Colonic mucosa (tissue), 4 donors: Measurements from ENCODE around the gene PSG2. TPM values are rescaled to one million over a fixed set of nuclear protein-coding genes. Genes with fewer than 3 reads are reported as not detected.
"Not testable (repeated sequence)": the region's sequence is repeated elsewhere in the genome, so short reads cannot be mapped to it uniquely, and the experiment has no call there.

Experiments used
- DNase-seq: peaks from one replicate; pipeline ENCODE4 v3.0.0-alpha.2; 2020
- H3K27ac ChIP-seq: fragments of 200-600 bp; one replicate; pipeline ENCODE4 v1.8.0; 2021
- H3K27me3 ChIP-seq: fragments of 200-600 bp; one replicate; pipeline ENCODE4 v1.8.0; 2021
- H3K36me3 ChIP-seq: fragments of 200-600 bp; one replicate; pipeline ENCODE4 v1.8.0; 2021
- H3K4me1 ChIP-seq: fragments of 200-600 bp; one replicate; pipeline ENCODE4 v1.8.0; 2021; ENCODE audit warnings: mild to moderate bottlenecking
- H3K4me3 ChIP-seq: fragments of 200-600 bp; one replicate; pipeline ENCODE4 v1.8.0; 2021
- H3K9ac ChIP-seq, 2 donors: one replicate each; pipeline ENCODE4 v1.7.0; 2013; ENCODE audit warnings: control low read depth in 2 of 2, low read depth in 2 of 2, low read length in 2 of 2
- H3K9me3 ChIP-seq: fragments of 200-600 bp; one replicate; pipeline ENCODE4 v1.8.0; 2021
- intact Hi-C: fragments of 100-400 bp; cut with DNase I; formaldehyde crosslinking; loops from one replicate; pipeline ENCODE4 v1.14.1; 2022
- total RNA-seq, 2 donors: library from RNA; stranded (reverse); fragmentation: NEBNext Ultra II Directional in 1 of 2; extraction: Animal tissue kit (Norgen Biotek cat#: 25700) in 1 of 2; gene quantifications; one replicate each; pipeline ENCODE4 v1.2.1, GENCODE V29; 2021
- TF ChIP-seq, protein P1 (sequence below): fragments of 200-600 bp; IDR thresholded peaks from one replicate; pipeline ENCODE4 v1.8.0; 2022; ENCODE audit warnings: antibody characterized with exemption, mild to moderate bottlenecking
- donor health status: healthy.
- donor health status: DM: no; HTN: no; CAD: no.
- donor health status: DM: no; HTN: no; CAD: no.

PSG2 gene
- total RNA-seq, 2 donors from 2014 or later, result not detected

- H3K36me3 ChIP-seq, DNase-seq, H3K27ac ChIP-seq, intact Hi-C loops, H3K27me3 ChIP-seq, H3K4me3 ChIP-seq, H3K9me3 ChIP-seq, H3K4me1 ChIP-seq, H3K9ac ChIP-seq: not testable (repeated sequence)
Measured at GRCh38 chr19:43107401-43107800, 24.9 kb upstream of the PSG2 start.

DNA sequence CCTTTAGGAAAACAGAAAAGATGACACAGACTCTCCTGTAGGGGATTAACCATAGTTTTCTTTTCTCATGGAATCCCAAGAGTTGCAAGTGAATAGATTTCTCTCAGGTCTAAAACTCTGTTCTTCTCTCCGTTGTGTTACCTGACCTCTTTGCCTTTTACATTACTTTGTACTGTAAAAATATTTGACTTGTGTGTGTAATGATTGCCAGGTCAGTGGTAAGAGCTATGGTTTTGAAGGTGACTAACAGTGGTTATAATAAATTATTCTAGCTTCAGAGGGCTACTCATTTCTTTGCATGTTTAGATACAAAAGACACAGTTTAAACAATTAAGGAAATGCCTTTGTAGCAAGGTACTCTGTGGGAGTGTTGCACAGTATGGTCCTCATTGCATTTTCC, 23.0 kb upstream of the PSG2 start:
- DNase-seq, result no peak
- Histone ChIP-seq H3K9me3 (no peaks in the 10 kb centered on the region), H3K27ac (no peak overlapping the region), H3K4me3 (no peak overlapping the region), H3K9ac (no peak overlapping the region), H3K36me3 (no peaks in the 10 kb centered on the region), H3K27me3 (no peaks in the 10 kb centered on the region), H3K4me1 (no peaks in the 10 kb centered on the region)
- TF ChIP-seq, protein P1, sequence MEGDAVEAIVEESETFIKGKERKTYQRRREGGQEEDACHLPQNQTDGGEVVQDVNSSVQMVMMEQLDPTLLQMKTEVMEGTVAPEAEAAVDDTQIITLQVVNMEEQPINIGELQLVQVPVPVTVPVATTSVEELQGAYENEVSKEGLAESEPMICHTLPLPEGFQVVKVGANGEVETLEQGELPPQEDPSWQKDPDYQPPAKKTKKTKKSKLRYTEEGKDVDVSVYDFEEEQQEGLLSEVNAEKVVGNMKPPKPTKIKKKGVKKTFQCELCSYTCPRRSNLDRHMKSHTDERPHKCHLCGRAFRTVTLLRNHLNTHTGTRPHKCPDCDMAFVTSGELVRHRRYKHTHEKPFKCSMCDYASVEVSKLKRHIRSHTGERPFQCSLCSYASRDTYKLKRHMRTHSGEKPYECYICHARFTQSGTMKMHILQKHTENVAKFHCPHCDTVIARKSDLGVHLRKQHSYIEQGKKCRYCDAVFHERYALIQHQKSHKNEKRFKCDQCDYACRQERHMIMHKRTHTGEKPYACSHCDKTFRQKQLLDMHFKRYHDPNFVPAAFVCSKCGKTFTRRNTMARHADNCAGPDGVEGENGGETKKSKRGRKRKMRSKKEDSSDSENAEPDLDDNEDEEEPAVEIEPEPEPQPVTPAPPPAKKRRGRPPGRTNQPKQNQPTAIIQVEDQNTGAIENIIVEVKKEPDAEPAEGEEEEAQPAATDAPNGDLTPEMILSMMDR, result no peak
- intact Hi-C loops, result no loop called here

DNA sequence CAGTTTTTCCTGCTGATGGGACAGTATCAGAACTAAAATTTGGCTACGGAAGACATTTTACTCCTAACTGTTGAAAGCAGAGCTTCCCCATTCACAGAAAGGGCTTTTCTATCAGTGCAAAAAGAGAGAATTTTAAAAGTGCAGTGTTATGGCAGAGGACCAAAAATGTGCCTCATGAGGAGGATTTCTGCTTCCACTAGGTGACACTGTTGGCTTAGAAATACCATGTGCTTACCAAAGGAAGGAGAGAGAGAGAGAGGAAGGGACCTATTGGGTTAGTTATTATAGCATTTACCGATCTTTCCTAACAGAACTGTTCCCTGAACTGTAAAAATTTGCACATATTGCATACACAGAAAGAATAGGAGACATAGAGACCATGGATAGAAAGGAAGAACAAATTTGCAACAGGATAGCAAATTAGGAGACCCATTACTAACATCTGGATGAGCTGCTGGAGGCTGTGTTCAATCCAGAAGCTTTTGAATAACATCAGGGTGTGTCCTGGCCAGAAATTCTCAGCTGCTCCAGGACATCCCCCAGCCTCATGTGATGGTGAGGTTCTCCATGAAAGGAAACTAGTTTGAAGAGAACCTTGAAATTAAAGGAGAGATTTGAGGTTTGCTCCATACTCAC, 21.8 kb upstream of the PSG2 start:
- H3K9ac ChIP-seq, DNase-seq, H3K4me1 ChIP-seq, H3K36me3 ChIP-seq, H3K27me3 ChIP-seq, intact Hi-C loops, H3K27ac ChIP-seq, H3K9me3 ChIP-seq, H3K4me3 ChIP-seq: not testable (repeated sequence)

- H3K9me3 ChIP-seq, result no peaks in the 10 kb centered on the region
- intact Hi-C loops, result no loop called here
Measured at GRCh38 chr19:43101950-43102349, 19.4 kb upstream of the PSG2 start.

DNA sequence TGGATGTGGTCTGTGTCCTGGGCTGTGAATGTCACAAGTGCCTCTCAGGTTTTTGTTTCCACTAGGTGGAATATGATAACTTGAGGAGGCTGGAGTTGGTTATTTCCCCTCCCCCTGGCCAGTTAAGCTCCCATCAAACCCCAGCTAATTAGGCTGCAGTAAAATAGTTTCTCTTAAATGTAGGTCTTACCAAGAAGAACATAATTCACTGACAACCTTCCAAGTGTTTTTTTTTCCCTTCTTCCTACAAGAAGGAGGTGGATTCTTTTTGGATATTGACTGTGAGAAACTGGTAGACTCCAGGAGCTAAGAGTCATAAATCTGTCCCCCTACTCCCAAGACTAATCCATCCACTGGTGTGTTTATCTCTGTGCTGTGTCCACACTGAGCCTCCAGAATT, 15.9 kb upstream of the PSG2 start:
- H3K27me3 ChIP-seq, H3K9ac ChIP-seq, H3K27ac ChIP-seq, H3K36me3 ChIP-seq, DNase-seq, H3K4me3 ChIP-seq, H3K9me3 ChIP-seq, intact Hi-C loops, H3K4me1 ChIP-seq: not testable (repeated sequence)

More at GRCh38 chr19:43101950-43102349, 19.4 kb upstream of the PSG2 start:
- TF ChIP-seq, protein P1, result no peak
- Histone ChIP-seq H3K36me3 (no peaks in the 10 kb centered on the region), H3K4me3 (no peak overlapping the region), H3K9ac (no peak overlapping the region), H3K27ac (no peak overlapping the region), H3K27me3 (no peaks in the 10 kb centered on the region), H3K4me1 (no peaks in the 10 kb centered on the region)
- no peak for DNase-seq

DNA sequence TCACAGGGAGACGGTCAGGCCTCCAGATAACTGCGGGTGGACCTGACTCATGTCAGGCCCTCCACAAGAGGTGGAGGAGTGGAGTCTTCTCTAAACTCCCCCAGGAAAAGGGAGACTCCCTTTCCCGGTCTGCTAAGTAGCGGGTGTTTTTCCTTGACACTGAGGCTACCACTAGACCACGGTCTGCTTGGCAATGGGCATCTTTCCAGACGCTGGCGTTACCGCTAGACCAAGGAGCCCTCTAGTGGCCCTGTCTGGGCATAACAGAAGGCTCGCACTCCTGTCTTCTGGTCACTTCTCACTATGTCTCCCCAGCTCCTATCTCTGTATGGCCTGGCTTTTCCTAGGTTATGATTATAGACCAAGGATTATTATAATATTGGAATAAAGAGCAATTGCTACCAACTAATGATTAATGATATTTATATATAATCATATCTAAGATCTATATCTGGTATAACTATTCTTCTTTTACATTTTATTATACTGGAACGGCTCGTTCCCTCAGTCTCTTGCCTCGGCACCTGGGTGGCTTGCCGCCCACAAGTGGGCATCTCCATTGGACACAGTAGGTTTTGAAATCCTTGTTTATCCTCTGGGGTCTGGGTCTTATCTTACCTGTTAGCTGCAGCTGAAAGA, 5.3 kb upstream of the PSG2 start:
- H3K9me3 ChIP-seq, H3K27me3 ChIP-seq, H3K27ac ChIP-seq, H3K4me3 ChIP-seq, H3K36me3 ChIP-seq, H3K9ac ChIP-seq, H3K4me1 ChIP-seq, intact Hi-C loops: not testable (repeated sequence)
- DNase-seq, result peak; percentile 39

GRCh38 chr19:43085796-43086530, 3.5 kb upstream of the PSG2 start:
- H3K4me3 ChIP-seq, H3K36me3 ChIP-seq, H3K27me3 ChIP-seq, H3K27ac ChIP-seq, DNase-seq, intact Hi-C loops, H3K9me3 ChIP-seq, H3K9ac ChIP-seq, H3K4me1 ChIP-seq: not testable (repeated sequence)

DNA sequence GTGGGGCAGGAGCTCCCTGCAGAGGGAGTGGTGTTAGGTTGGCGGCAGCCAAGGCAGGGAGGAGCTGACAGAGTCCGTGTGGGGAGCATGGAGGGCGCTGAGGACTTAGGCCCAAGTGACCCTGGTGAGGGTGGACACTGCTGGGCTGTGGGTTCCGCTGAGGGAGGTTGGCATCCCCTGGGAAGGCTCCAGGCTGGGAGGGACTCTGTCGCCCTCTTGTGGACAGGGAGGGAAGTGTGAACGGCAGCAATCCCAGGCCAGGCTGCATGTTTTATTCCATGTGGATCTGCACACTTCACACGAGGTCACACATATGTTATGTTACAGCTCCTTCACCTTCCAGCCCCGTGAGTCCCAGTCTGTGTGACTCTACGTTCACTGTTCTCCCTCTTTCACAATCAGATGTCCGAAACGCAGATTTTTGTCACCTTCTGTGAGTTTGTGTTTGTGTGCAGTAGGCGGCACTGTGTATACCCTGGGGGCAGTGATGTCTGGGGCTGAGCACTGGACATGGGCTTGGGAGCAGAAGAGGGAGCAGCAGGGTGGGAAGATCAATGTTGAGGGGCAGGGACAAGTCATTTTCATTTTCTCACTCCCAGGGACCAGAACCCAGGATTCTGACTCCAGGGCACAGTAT, 1.8 kb upstream of the PSG2 start:
- H3K27ac ChIP-seq, H3K9me3 ChIP-seq, H3K36me3 ChIP-seq, H3K27me3 ChIP-seq, DNase-seq, H3K4me3 ChIP-seq, H3K9ac ChIP-seq, intact Hi-C loops, H3K4me1 ChIP-seq: not testable (repeated sequence)

GRCh38 chr19:43083721-43084120, 1.2 kb upstream of the PSG2 start:
- H3K9ac ChIP-seq, DNase-seq: not testable (repeated sequence)

More at GRCh38 chr19:43083721-43084120, 1.2 kb upstream of the PSG2 start:
- intact Hi-C loops, H3K36me3 ChIP-seq, H3K4me1 ChIP-seq, H3K4me3 ChIP-seq, H3K27ac ChIP-seq, H3K9me3 ChIP-seq, H3K27me3 ChIP-seq: not testable (repeated sequence)
